Measurements from ENCODE around the gene BHLHE23.

DNA sequence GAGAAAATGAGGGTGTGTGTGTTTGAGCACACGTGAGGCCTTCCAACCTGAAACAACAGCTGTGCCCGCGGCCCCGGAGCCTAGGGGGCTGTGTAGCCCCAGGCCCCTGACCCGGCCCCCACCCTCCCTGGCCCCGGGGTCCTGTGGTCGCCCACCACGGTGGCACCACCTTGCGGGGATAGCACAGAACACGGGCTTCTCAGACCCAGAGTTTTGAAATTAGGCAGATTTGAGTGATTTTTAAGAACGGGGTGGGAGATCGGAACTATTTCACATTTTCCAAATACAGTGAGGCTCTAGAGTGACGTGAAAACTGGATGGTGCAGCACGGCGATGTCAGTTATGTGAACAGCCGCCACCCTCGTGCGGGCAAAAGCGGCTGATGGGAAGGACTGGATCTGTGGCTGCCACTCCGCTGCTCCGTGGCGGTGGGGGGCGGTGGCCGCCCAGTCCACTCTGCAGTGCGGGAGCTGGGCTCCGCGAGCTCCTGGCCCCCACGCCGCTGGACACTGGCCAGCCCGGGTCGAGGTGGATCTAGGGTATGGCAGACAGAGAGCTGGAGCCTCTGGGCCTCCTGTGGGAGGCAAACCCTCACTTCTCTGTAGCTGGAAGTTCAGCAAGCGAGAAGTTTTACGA, 17.3 kb upstream of the BHLHE23 start:
- TF ChIP-seq, protein P1, sequence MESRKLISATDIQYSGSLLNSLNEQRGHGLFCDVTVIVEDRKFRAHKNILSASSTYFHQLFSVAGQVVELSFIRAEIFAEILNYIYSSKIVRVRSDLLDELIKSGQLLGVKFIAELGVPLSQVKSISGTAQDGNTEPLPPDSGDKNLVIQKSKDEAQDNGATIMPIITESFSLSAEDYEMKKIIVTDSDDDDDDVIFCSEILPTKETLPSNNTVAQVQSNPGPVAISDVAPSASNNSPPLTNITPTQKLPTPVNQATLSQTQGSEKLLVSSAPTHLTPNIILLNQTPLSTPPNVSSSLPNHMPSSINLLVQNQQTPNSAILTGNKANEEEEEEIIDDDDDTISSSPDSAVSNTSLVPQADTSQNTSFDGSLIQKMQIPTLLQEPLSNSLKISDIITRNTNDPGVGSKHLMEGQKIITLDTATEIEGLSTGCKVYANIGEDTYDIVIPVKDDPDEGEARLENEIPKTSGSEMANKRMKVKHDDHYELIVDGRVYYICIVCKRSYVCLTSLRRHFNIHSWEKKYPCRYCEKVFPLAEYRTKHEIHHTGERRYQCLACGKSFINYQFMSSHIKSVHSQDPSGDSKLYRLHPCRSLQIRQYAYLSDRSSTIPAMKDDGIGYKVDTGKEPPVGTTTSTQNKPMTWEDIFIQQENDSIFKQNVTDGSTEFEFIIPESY (IDR thresholded peaks at IDR 0.05; ENCODE audit: borderline replicate concordance, low read depth): no peak
- TF ChIP-seq NFIC (IDR thresholded peaks at IDR 0.05; ENCODE audit: borderline replicate concordance) (no peak), RXRA (IDR thresholded peaks at IDR 0.05; ENCODE audit: borderline replicate concordance, low read depth) (no peak), TAF1 (IDR thresholded peaks at IDR 0.05; ENCODE audit: borderline replicate concordance, low read depth, low read length) (no peak), JUND (IDR thresholded peaks at IDR 0.05) (no peak), EP300 (IDR thresholded peaks at IDR 0.05; ENCODE audit: borderline replicate concordance in 1 of 2, low read depth in 1 of 2, low read length in 1 of 2) (no peak), YY1 (IDR thresholded peaks at IDR 0.05; ENCODE audit: low read depth) (no peak), FOXJ3 (CRISPR knock-in tag; IDR thresholded peaks at IDR 0.05) (no peak), RAD21 (IDR thresholded peaks at IDR 0.05; ENCODE audit: low read length) (no peak)
- TF ChIP-seq, protein P2, sequence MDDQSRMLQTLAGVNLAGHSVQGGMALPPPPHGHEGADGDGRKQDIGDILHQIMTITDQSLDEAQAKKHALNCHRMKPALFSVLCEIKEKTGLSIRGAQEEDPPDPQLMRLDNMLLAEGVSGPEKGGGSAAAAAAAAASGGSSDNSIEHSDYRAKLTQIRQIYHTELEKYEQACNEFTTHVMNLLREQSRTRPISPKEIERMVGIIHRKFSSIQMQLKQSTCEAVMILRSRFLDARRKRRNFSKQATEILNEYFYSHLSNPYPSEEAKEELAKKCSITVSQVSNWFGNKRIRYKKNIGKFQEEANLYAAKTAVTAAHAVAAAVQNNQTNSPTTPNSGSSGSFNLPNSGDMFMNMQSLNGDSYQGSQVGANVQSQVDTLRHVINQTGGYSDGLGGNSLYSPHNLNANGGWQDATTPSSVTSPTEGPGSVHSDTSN (IDR thresholded peaks at IDR 0.05): no peak
- TF ChIP-seq, protein P3, sequence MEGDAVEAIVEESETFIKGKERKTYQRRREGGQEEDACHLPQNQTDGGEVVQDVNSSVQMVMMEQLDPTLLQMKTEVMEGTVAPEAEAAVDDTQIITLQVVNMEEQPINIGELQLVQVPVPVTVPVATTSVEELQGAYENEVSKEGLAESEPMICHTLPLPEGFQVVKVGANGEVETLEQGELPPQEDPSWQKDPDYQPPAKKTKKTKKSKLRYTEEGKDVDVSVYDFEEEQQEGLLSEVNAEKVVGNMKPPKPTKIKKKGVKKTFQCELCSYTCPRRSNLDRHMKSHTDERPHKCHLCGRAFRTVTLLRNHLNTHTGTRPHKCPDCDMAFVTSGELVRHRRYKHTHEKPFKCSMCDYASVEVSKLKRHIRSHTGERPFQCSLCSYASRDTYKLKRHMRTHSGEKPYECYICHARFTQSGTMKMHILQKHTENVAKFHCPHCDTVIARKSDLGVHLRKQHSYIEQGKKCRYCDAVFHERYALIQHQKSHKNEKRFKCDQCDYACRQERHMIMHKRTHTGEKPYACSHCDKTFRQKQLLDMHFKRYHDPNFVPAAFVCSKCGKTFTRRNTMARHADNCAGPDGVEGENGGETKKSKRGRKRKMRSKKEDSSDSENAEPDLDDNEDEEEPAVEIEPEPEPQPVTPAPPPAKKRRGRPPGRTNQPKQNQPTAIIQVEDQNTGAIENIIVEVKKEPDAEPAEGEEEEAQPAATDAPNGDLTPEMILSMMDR (IDR thresholded peaks at IDR 0.05): no peak
- TF ChIP-seq, protein P4, sequence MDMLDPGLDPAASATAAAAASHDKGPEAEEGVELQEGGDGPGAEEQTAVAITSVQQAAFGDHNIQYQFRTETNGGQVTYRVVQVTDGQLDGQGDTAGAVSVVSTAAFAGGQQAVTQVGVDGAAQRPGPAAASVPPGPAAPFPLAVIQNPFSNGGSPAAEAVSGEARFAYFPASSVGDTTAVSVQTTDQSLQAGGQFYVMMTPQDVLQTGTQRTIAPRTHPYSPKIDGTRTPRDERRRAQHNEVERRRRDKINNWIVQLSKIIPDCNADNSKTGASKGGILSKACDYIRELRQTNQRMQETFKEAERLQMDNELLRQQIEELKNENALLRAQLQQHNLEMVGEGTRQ (IDR thresholded peaks at IDR 0.05; ENCODE audit: borderline replicate concordance, low read depth, low read length): no peak
- TF ChIP-seq, protein P5, sequence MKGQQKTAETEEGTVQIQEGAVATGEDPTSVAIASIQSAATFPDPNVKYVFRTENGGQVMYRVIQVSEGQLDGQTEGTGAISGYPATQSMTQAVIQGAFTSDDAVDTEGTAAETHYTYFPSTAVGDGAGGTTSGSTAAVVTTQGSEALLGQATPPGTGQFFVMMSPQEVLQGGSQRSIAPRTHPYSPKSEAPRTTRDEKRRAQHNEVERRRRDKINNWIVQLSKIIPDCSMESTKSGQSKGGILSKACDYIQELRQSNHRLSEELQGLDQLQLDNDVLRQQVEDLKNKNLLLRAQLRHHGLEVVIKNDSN (IDR thresholded peaks at IDR 0.05; ENCODE audit: borderline replicate concordance, low read depth): no peak
- TF ChIP-seq, protein P6, sequence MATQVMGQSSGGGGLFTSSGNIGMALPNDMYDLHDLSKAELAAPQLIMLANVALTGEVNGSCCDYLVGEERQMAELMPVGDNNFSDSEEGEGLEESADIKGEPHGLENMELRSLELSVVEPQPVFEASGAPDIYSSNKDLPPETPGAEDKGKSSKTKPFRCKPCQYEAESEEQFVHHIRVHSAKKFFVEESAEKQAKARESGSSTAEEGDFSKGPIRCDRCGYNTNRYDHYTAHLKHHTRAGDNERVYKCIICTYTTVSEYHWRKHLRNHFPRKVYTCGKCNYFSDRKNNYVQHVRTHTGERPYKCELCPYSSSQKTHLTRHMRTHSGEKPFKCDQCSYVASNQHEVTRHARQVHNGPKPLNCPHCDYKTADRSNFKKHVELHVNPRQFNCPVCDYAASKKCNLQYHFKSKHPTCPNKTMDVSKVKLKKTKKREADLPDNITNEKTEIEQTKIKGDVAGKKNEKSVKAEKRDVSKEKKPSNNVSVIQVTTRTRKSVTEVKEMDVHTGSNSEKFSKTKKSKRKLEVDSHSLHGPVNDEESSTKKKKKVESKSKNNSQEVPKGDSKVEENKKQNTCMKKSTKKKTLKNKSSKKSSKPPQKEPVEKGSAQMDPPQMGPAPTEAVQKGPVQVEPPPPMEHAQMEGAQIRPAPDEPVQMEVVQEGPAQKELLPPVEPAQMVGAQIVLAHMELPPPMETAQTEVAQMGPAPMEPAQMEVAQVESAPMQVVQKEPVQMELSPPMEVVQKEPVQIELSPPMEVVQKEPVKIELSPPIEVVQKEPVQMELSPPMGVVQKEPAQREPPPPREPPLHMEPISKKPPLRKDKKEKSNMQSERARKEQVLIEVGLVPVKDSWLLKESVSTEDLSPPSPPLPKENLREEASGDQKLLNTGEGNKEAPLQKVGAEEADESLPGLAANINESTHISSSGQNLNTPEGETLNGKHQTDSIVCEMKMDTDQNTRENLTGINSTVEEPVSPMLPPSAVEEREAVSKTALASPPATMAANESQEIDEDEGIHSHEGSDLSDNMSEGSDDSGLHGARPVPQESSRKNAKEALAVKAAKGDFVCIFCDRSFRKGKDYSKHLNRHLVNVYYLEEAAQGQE (IDR thresholded peaks at IDR 0.05; ENCODE audit: low read depth, low read length): no peak

All from SK-N-SH (cell line).